ENCODE data around the gene KRTAP3-2. TPM values are rescaled to one million over a fixed set of nuclear protein-coding genes. Genes with fewer than 3 reads are reported as not detected.

KRTAP3-2 gene
- total and polyA plus RNA-seq, 2 donors (not counting 1 experiment from before 2014, with no cell fraction given) = not detected

GRCh38 chr17:41016578-41017215 lies 17.0 kb upstream of the KRTAP3-2 start:
- no peak overlapping the region for H3K4me3 Mint-ChIP-seq
- no peaks in the 10 kb centered on the region for H3K36me3 ChIP-seq (replicated peaks in 1 of 2; ENCODE audit: control extremely low read depth in 1 of 2, control insufficient read depth in 1 of 2, extremely low read depth in 1 of 2, insufficient read depth in 2 of 2, low read length in 1 of 2)
- no peak for TF ChIP-seq EZH2 (IDR thresholded peaks at IDR 0.05; ENCODE audit: borderline replicate concordance, insufficient read depth, low read depth, low read length, poor library complexity, severe bottlenecking)
- TF ChIP-seq CTCF (IDR thresholded peaks at IDR 0.05) = no peak
- no peak overlapping the region for H3K27ac Mint-ChIP-seq
- no peaks in the 10 kb centered on the region for H3K4me1 ChIP-seq (ENCODE audit: control insufficient read depth in 2 of 2, insufficient read depth in 2 of 2, low read length in 2 of 2)
- DNase-seq (no peak), ATAC-seq (ENCODE audit: low read depth) (no peak)
- peaks cover 21% of the 10 kb centered on the region for H3K27me3 Mint-ChIP-seq
- WGBS (ENCODE audit: insufficient coverage) = 88% methylated on average over 12 of the region's 13 CpGs
- no peak overlapping the region for H3K27ac ChIP-seq (ENCODE audit: low read length in 2 of 2)
- H2AFZ ChIP-seq (ENCODE audit: insufficient read depth, low read depth, low read length, poor library complexity, severe bottlenecking) = no peak overlapping the region
- no peaks in the 10 kb centered on the region for H3K4me1 Mint-ChIP-seq
- no peak overlapping the region for H3K9ac ChIP-seq (ENCODE audit: low read length)
- POLR2A ChIA-PET = no interaction called here
- CTCF ChIA-PET = no interaction called here
- no peak overlapping the region for H3K4me2 ChIP-seq (replicated peaks; ENCODE audit: low read depth, low read length, poor library complexity, severe bottlenecking)
- H3K9me3 Mint-ChIP-seq (ENCODE audit: insufficient read depth) = peaks cover 3% of the 10 kb centered on the region
- H3K27me3 ChIP-seq (replicated peaks in 1 of 4; ENCODE audit: control extremely low read depth in 1 of 4, control insufficient read depth in 3 of 4, insufficient read depth in 4 of 4, low read length in 3 of 4) = no peaks in the 10 kb centered on the region
- no peaks in the 10 kb centered on the region for H4K20me1 ChIP-seq (ENCODE audit: control insufficient read depth, insufficient read depth, low read length, poor library complexity, severe bottlenecking)
- H3K79me2 ChIP-seq (ENCODE audit: control insufficient read depth, insufficient read depth, low read length) = no peaks in the 10 kb centered on the region
- no peak overlapping the region for H3K4me3 ChIP-seq (ENCODE audit: control extremely low read depth in 1 of 5, extremely low read depth in 1 of 5, insufficient read depth in 1 of 5, low read depth in 2 of 5, low read length in 4 of 5)
- peaks cover 0 to 5% (median 0%) of the 10 kb centered on the region in 3 donors for H3K9me3 ChIP-seq (ENCODE audit: control extremely low read depth in 1 of 3, control insufficient read depth in 2 of 3, insufficient read depth in 1 of 3, low read length in 2 of 3)
- intact Hi-C loops (cut with micrococcal nuclease) = no loop called here

GRCh38 chr17:41015454-41015853 lies 15.7 kb upstream of the KRTAP3-2 start:
- intact Hi-C loops (cut with micrococcal nuclease) = no loop called here
- peaks cover 14% of the 10 kb centered on the region for H3K27me3 Mint-ChIP-seq
- ChIA-PET CTCF (no interaction called here), POLR2A (no interaction called here)
- Histone ChIP-seq H3K79me2 (ENCODE audit: control insufficient read depth, insufficient read depth, low read length) (no peaks in the 10 kb centered on the region), H3K27ac (ENCODE audit: low read length in 2 of 2) (no peak overlapping the region), H3K36me3 (replicated peaks in 1 of 2; ENCODE audit: control extremely low read depth in 1 of 2, control insufficient read depth in 1 of 2, extremely low read depth in 1 of 2, insufficient read depth in 2 of 2, low read length in 1 of 2) (no peaks in the 10 kb centered on the region), H3K4me1 (ENCODE audit: control insufficient read depth in 2 of 2, insufficient read depth in 2 of 2, low read length in 2 of 2) (no peaks in the 10 kb centered on the region), H3K9ac (ENCODE audit: low read length) (no peak overlapping the region), H3K4me3 (ENCODE audit: control extremely low read depth in 1 of 5, extremely low read depth in 1 of 5, insufficient read depth in 1 of 5, low read depth in 2 of 5, low read length in 4 of 5) (no peak overlapping the region), H4K20me1 (ENCODE audit: control insufficient read depth, insufficient read depth, low read length, poor library complexity, severe bottlenecking) (no peaks in the 10 kb centered on the region), H3K27me3 (replicated peaks in 1 of 4; ENCODE audit: control extremely low read depth in 1 of 4, control insufficient read depth in 3 of 4, insufficient read depth in 4 of 4, low read length in 3 of 4) (no peaks in the 10 kb centered on the region), H3K9me3 (ENCODE audit: control extremely low read depth in 1 of 3, control insufficient read depth in 2 of 3, insufficient read depth in 1 of 3, low read length in 2 of 3) (no peaks in the 10 kb centered on the region), H2AFZ (ENCODE audit: insufficient read depth, low read depth, low read length, poor library complexity, severe bottlenecking) (no peak overlapping the region), H3K4me2 (replicated peaks; ENCODE audit: low read depth, low read length, poor library complexity, severe bottlenecking) (no peak overlapping the region)
- WGBS (ENCODE audit: insufficient coverage) = 89% methylated on average over 4 of the region's 7 CpGs
- no peak overlapping the region for H3K27ac Mint-ChIP-seq
- TF ChIP-seq CTCF (IDR thresholded peaks at IDR 0.05) (no peak), EZH2 (IDR thresholded peaks at IDR 0.05; ENCODE audit: borderline replicate concordance, insufficient read depth, low read depth, low read length, poor library complexity, severe bottlenecking) (no peak)
- ATAC-seq (ENCODE audit: low read depth) = no peak
- no peaks in the 10 kb centered on the region for H3K9me3 Mint-ChIP-seq (ENCODE audit: insufficient read depth)
- DNase-seq = no peak
- H3K4me1 Mint-ChIP-seq = no peaks in the 10 kb centered on the region
- no peak overlapping the region for H3K4me3 Mint-ChIP-seq

Data from B cell (primary cell).